Thoracic aorta (tissue), 2 donors: ENCODE data around the gene MYZAP. TPM values are rescaled to one million over a fixed set of nuclear protein-coding genes. Genes with fewer than 3 reads are reported as not detected.

Experiments used
- ATAC-seq: fragments of 150-250 bp; one replicate; pipeline ENCODE4 v1.8.0; 2017; ENCODE audit warnings: low read depth; ENCODE audit not compliant: insufficient number of reproducible peaks, low FRiP score
- DNase-seq: peaks from one replicate; pipeline ENCODE4 v3.0.0-alpha.2; 2020; ENCODE audit warnings: low spot score
- H3K27ac ChIP-seq, 2 donors: fragments of 200-600 bp; sonication (generic); 1 replicate in 1 of 2; 2 replicates in 1 of 2; pipeline ENCODE4 v1.5.1; 2016; ENCODE audit warnings: mild to moderate bottlenecking in 2 of 2, moderate library complexity in 2 of 2
- H3K27me3 ChIP-seq: fragments of 200-600 bp; sonication (generic); replicated peaks from 2 replicates; pipeline ENCODE4 v1.6.0; 2016; ENCODE audit warnings: mild to moderate bottlenecking; ENCODE audit not compliant: insufficient read depth
- H3K36me3 ChIP-seq: fragments of 200-600 bp; sonication (generic); one replicate; pipeline ENCODE4 v1.5.1; 2016
- H3K4me1 ChIP-seq, 2 donors: fragments of 200-600 bp; sonication (generic); 1 replicate in 1 of 2; 2 replicates in 1 of 2; pipeline versions ENCODE4 v1.5.1 to v1.6.0; 2016; ENCODE audit warnings: low read depth in 2 of 2, mild to moderate bottlenecking in 1 of 2; ENCODE audit not compliant: control insufficient read depth in 1 of 2
- H3K4me3 ChIP-seq: fragments of 200-600 bp; sonication (generic); 2 replicates; pipeline ENCODE4 v1.5.1; 2016; ENCODE audit warnings: mild to moderate bottlenecking
- H3K9me3 ChIP-seq: fragments of 200-600 bp; sonication (generic); 2 replicates; pipeline ENCODE4 v1.5.1; 2016
- total RNA-seq, 2 donors: library from RNA; depleted of rRNA; stranded (reverse); fragments of >200 nt; gene quantifications; one replicate each; pipeline versions ENCODE4 v1.1.0 to v1.2.3, GENCODE V29; 2016
- TF ChIP-seq, protein P1 (sequence below): fragments of 200-600 bp; sonication (generic); IDR thresholded peaks from one replicate; pipeline ENCODE4 v1.5.1; 2019; ENCODE audit warnings: antibody characterized with exemption

MYZAP gene
- total RNA-seq, 2 donors from 2014 or later = 3.8 to 6.8 TPM

DNA sequence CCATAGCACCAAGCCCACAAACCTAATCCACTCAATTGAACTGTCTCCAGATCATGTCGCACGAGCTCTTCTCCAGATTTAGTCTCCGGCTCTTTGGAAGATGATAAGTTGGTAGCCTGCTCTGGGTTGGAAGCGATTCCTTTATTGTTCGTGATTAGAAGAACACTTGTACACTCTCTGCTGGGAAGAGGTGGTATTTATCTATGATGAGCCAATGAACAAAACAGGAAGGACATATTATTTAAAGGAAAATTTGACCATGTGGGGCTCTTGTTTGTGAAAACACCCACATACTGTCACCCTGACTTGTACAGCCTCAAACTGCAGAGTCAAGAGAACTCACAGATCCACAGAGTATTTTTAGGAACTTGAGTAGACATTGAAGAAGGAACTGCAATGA is 54.4 kb downstream of the MYZAP start:
- no peak for ATAC-seq
- no peak overlapping the region for H3K27ac ChIP-seq
- H3K36me3 ChIP-seq = no peaks in the 10 kb centered on the region

DNA sequence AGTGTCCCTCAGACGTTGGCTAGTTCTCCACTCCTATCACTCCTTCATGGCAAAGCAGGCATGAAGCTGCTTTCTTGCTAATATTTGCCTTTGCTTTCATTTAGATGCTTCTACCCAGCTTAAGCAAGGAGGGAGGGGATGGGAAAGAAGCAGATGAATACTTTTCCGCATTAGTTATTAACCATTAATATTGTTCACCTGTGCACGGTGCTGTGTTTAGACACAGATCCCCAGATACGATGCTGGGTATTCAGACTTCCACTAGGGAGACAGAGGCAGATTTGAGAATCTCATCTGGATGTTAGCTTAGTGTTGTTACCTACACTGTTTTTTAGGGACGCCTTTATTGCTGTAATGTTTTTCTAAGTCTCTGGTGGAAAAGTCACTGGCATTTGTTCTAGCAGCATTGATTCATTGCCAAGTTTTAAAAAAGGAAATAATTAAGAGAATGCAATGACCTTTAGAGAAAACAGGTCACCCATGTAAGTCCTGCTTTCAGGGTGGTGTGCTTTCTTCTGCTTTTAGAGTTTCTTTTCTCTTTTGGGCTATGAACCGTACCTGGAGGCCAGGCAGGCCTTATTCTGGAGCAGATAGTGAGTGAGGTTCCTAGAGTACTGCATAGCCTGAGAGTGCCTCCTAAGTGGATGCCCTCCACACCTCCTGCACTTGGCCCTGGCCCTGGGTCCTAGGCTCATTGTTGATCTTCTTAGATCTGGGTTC is 55.5 kb downstream of the MYZAP start:
- no peak overlapping the region for H3K27ac ChIP-seq

More for the DNA sequence above, 54.4 kb downstream of the MYZAP start:
- Histone ChIP-seq H3K4me3 (no peak overlapping the region), H3K27me3 (no peaks in the 10 kb centered on the region), H3K4me1 (peaks cover 0 to 4% of the 10 kb centered on the region in 2 donors), H3K9me3 (no peaks in the 10 kb centered on the region)
- TF ChIP-seq, protein P1, sequence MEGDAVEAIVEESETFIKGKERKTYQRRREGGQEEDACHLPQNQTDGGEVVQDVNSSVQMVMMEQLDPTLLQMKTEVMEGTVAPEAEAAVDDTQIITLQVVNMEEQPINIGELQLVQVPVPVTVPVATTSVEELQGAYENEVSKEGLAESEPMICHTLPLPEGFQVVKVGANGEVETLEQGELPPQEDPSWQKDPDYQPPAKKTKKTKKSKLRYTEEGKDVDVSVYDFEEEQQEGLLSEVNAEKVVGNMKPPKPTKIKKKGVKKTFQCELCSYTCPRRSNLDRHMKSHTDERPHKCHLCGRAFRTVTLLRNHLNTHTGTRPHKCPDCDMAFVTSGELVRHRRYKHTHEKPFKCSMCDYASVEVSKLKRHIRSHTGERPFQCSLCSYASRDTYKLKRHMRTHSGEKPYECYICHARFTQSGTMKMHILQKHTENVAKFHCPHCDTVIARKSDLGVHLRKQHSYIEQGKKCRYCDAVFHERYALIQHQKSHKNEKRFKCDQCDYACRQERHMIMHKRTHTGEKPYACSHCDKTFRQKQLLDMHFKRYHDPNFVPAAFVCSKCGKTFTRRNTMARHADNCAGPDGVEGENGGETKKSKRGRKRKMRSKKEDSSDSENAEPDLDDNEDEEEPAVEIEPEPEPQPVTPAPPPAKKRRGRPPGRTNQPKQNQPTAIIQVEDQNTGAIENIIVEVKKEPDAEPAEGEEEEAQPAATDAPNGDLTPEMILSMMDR = no peak
- DNase-seq = no peak

DNA sequence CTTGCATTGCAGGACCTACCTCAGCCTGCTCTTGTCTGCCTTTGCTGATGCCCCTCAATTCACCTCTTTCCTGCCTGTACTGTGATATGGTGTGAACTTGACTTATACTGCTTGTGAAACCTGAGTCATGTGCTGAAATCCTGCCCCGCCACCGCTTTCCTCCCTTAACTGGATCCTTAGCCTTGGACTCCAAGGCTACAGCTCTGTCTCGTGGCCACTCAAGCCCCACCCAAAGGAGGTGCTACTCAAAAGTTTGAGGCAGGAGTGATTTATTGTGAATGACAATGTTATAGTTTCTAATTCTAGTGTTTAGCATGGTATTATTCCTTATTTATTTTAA is 56.1 kb downstream of the MYZAP start:
- H3K27me3 ChIP-seq = no peaks in the 10 kb centered on the region
- H3K4me3 ChIP-seq = no peak overlapping the region
- no peak overlapping the region for H3K27ac ChIP-seq
- H3K36me3 ChIP-seq = no peaks in the 10 kb centered on the region
- no peaks in the 10 kb centered on the region for H3K9me3 ChIP-seq
- DNase-seq (no peak), ATAC-seq (no peak)
- TF ChIP-seq, protein P1 = no peak
- H3K4me1 ChIP-seq = peaks cover 0 to 4% of the 10 kb centered on the region in 2 donors

More for the DNA sequence above, 55.5 kb downstream of the MYZAP start:
- TF ChIP-seq, protein P1 = no peak
- no peak overlapping the region for H3K4me3 ChIP-seq
- DNase-seq = no peak
- no peaks in the 10 kb centered on the region for H3K27me3 ChIP-seq
- H3K36me3 ChIP-seq = no peaks in the 10 kb centered on the region
- no peak for ATAC-seq
- H3K4me1 ChIP-seq = peaks cover 0 to 4% of the 10 kb centered on the region in 2 donors
- no peaks in the 10 kb centered on the region for H3K9me3 ChIP-seq

DNA sequence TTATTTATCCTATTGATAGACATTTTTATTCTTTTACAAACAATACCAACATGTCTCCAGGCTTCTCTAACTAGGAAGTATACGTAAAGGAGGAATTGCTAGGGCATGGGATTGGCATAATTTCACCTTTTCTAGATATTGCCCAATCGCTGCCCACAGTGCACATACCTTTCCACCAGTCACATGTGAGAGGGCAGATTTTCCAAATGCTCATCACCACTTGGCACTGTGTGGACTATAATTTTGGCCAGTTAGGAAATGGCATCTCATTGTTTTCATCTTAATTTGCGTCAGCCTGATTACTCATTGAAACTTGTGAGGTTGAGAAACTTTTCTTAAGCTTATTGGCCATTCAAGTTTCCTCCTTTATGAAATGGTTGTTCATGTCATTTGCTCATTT is 57.4 kb downstream of the MYZAP start:
- Histone ChIP-seq H3K4me1 (peaks cover 0 to 4% of the 10 kb centered on the region in 2 donors), H3K36me3 (no peaks in the 10 kb centered on the region), H3K9me3 (no peaks in the 10 kb centered on the region), H3K27me3 (no peaks in the 10 kb centered on the region), H3K27ac (no peak overlapping the region), H3K4me3 (no peak overlapping the region)
- DNase-seq (no peak), ATAC-seq (no peak)
- TF ChIP-seq, protein P1 = no peak

DNA sequence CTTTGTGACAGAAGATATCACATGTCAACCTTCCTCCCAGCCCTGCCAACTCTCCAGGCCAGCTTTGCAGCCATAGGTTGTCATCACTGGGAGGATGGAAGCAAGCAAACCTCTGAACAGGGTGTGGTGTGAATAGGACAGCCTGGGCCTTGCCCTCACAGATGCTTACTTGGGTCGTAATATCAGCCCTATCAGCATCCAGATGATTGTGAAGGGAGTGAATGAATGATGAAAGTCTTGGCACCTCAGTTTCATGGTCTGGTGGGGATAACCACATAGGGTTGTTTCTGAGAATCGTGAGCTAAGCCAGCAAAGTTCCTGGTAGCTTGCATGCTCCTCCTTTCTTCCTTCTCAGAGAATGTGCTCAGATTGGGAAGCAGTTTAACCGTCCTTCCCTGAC is 59.7 kb downstream of the MYZAP start:
- TF ChIP-seq, protein P1 = no peak
- Histone ChIP-seq H3K27me3 (no peaks in the 10 kb centered on the region), H3K4me3 (no peak overlapping the region), H3K9me3 (no peaks in the 10 kb centered on the region), H3K4me1 (peaks cover 0 to 4% of the 10 kb centered on the region in 2 donors), H3K27ac (no peak overlapping the region), H3K36me3 (no peaks in the 10 kb centered on the region)
- no peak for ATAC-seq
- no peak for DNase-seq
